GM23338 (cell line): ENCODE results near the gene WEE2. TPM values are rescaled to one million over a fixed set of nuclear protein-coding genes. Genes with fewer than 3 reads are reported as not detected.

Experiments
- ATAC-seq: fragments of 200-7000 bp; cut with Tn5 transposase; 3 replicates; pipeline ENCODE4 v1.9.1; 2020
- DNase-seq: peaks from one replicate; pipeline ENCODE4 v3.0.0-alpha.2; 2015; ENCODE audit warnings: low spot score
- H2AFZ ChIP-seq: fragments of 200-600 bp; sonication (generic); 2 replicates; pipeline ENCODE4 v1.8.0; 2016; ENCODE audit warnings: antibody characterized with exemption, mild to moderate bottlenecking, moderate library complexity
- H3F3A ChIP-seq: fragments of 200-600 bp; sonication (generic); replicated peaks from 2 replicates; pipeline ENCODE4 v1.8.0; 2017; ENCODE audit warnings: antibody characterized with exemption, mixed run types, low read depth
- H3K27ac ChIP-seq: fragments of 200-600 bp; sonication (generic); 2 replicates; pipeline ENCODE4 v1.6.1; 2016; ENCODE audit warnings: low read depth
- H3K27me3 ChIP-seq: fragments of 200-600 bp; sonication (generic); 2 replicates; pipeline ENCODE4 v1.8.0; 2016; ENCODE audit warnings: mild to moderate bottlenecking, mixed run types, moderate library complexity; ENCODE audit not compliant: insufficient read depth
- H3K36me3 ChIP-seq: fragments of 200-600 bp; sonication (generic); 2 replicates; pipeline ENCODE4 v1.8.0; 2016; ENCODE audit warnings: mild to moderate bottlenecking; ENCODE audit not compliant: insufficient read depth
- H3K4me1 ChIP-seq: fragments of 200-600 bp; sonication (generic); 2 replicates; pipeline ENCODE4 v1.8.0; 2016; ENCODE audit warnings: mild to moderate bottlenecking, moderate library complexity; ENCODE audit not compliant: insufficient read depth
- H3K4me2 ChIP-seq: fragments of 200-600 bp; sonication (generic); 2 replicates; pipeline ENCODE4 v1.7.1; 2017; ENCODE audit warnings: mixed run types
- H3K4me3 ChIP-seq: fragments of 200-600 bp; sonication (generic); 2 replicates; pipeline ENCODE4 v1.6.1; 2016; ENCODE audit warnings: mixed run types
- H3K79me2 ChIP-seq: fragments of 200-600 bp; sonication (generic); replicated peaks from 2 replicates; pipeline ENCODE4 v1.8.0; 2017; ENCODE audit warnings: mild to moderate bottlenecking; ENCODE audit not compliant: insufficient read depth
- H3K9me2 ChIP-seq: fragments of 200-600 bp; sonication (generic); 2 replicates; pipeline ENCODE4 v1.8.0; 2017; ENCODE audit not compliant: insufficient read depth
- H4K20me1 ChIP-seq: fragments of 200-600 bp; sonication (generic); replicated peaks from 2 replicates; pipeline ENCODE4 v1.8.0; 2017; ENCODE audit warnings: mild to moderate bottlenecking; ENCODE audit not compliant: insufficient read depth
- H3K27ac Mint-ChIP-seq: 2 replicates; pipeline ENCODE4 v1.8.0; 2020; ENCODE audit warnings: inconsistent platforms, mild to moderate bottlenecking, moderate library complexity, mixed read lengths
- H3K27me3 Mint-ChIP-seq: 3 replicates; pipeline ENCODE4 v1.8.0; 2022; ENCODE audit warnings: low read depth, mild to moderate bottlenecking, moderate library complexity, mixed read lengths, inconsistent platforms; ENCODE audit not compliant: insufficient read depth, poor library complexity
- H3K36me3 Mint-ChIP-seq: 3 replicates; pipeline ENCODE4 v1.8.0; 2021; ENCODE audit warnings: low read depth, mild to moderate bottlenecking, inconsistent platforms, moderate library complexity, mixed read lengths
- H3K4me1 Mint-ChIP-seq: 3 replicates; pipeline ENCODE4 v1.8.0; 2020; ENCODE audit warnings: mild to moderate bottlenecking, inconsistent platforms, mixed read lengths
- H3K4me3 Mint-ChIP-seq: 3 replicates; pipeline ENCODE4 v1.8.0; 2021; ENCODE audit warnings: moderate library complexity, mild to moderate bottlenecking, inconsistent platforms, mixed read lengths
- H3K9me3 Mint-ChIP-seq: 3 replicates; pipeline ENCODE4 v1.8.0; 2020; ENCODE audit warnings: moderate library complexity, mild to moderate bottlenecking, inconsistent platforms, mixed read lengths
- CREB1 ChIP-seq: fragments of 250-450 bp; sonication (Bioruptor Pico); IDR thresholded peaks from 2 replicates; pipeline ENCODE4 v1.5.0; 2020; ENCODE audit warnings: low read depth, mild to moderate bottlenecking, moderate library complexity
- JUNB ChIP-seq: IDR thresholded peaks from one replicate; pipeline ENCODE4 v1.6.1; 2016; ENCODE audit warnings: antibody characterized with exemption; ENCODE audit not compliant: unreplicated experiment
- ZNF114 ChIP-seq: fragments of 250-450 bp; sonication (Bioruptor Pico); IDR thresholded peaks from 2 replicates; pipeline ENCODE4 v1.5.0; 2020; ENCODE audit warnings: mild to moderate bottlenecking, moderate library complexity
- ZNF331 ChIP-seq: fragments of 250-450 bp; sonication (Bioruptor Pico); IDR thresholded peaks from 2 replicates; pipeline ENCODE4 v1.5.0; 2020; ENCODE audit warnings: low read depth, mild to moderate bottlenecking, moderate library complexity
- polyA plus RNA-seq: library from polyadenylated mRNA; unstranded; fragments of >200 nt; fragmentation: Nextera tagmentation; extraction: Ambion mirVana; gene quantifications from 2 replicates; pipeline ENCODE4 v1.2.1, GENCODE V29; 2016
- total RNA-seq: library from RNA; depleted of rRNA; stranded (reverse); fragments of >200 nt; shearing (Covaris generic); gene quantifications from 2 replicates; pipeline ENCODE4 v1.2.3, GENCODE V29; 2014
- TF ChIP-seq, protein P1 (sequence below): fragments of 250-450 bp; sonication (Bioruptor Pico); IDR thresholded peaks from 2 replicates; pipeline ENCODE4 v1.5.0; 2020; ENCODE audit warnings: mild to moderate bottlenecking, moderate library complexity
- TF ChIP-seq, protein P2 (sequence below), 2 experiments: fragments of 200-600 bp in 1 of 2; sonication (generic) in 1 of 2; conservative IDR thresholded peaks; 2 replicates each; pipeline versions ENCODE4 v1.5.1 to v1.6.1; 2016 to 2017; ENCODE audit warnings: antibody characterized with exemption in 2 of 2, low read depth in 2 of 2, mild to moderate bottlenecking in 2 of 2, moderate library complexity in 1 of 2

The WEE2 gene
- total and polyA plus RNA-seq, 2 experiments from 2014 or later: not detected

DNA sequence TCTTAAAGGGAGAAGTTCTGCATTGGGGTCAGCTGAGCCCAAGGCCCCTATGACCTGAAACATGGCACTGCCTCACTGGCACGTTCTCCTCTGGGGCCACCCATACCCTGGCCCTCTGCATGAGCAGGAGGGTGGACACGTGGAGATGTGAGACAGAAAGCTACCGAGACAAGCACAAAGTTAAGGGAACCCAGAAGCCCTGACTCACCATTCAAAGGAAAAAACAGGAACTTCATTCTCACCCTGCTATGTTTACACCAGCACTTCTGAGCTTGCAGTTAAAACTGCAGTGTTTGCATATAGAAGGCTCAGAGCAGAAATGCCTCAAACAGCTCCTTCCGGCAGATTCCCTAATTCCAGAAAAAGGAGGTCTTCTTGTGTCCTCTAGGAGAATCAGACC, 47.9 kb upstream of the WEE2 start (continued):
- TF ChIP-seq, protein P1, sequence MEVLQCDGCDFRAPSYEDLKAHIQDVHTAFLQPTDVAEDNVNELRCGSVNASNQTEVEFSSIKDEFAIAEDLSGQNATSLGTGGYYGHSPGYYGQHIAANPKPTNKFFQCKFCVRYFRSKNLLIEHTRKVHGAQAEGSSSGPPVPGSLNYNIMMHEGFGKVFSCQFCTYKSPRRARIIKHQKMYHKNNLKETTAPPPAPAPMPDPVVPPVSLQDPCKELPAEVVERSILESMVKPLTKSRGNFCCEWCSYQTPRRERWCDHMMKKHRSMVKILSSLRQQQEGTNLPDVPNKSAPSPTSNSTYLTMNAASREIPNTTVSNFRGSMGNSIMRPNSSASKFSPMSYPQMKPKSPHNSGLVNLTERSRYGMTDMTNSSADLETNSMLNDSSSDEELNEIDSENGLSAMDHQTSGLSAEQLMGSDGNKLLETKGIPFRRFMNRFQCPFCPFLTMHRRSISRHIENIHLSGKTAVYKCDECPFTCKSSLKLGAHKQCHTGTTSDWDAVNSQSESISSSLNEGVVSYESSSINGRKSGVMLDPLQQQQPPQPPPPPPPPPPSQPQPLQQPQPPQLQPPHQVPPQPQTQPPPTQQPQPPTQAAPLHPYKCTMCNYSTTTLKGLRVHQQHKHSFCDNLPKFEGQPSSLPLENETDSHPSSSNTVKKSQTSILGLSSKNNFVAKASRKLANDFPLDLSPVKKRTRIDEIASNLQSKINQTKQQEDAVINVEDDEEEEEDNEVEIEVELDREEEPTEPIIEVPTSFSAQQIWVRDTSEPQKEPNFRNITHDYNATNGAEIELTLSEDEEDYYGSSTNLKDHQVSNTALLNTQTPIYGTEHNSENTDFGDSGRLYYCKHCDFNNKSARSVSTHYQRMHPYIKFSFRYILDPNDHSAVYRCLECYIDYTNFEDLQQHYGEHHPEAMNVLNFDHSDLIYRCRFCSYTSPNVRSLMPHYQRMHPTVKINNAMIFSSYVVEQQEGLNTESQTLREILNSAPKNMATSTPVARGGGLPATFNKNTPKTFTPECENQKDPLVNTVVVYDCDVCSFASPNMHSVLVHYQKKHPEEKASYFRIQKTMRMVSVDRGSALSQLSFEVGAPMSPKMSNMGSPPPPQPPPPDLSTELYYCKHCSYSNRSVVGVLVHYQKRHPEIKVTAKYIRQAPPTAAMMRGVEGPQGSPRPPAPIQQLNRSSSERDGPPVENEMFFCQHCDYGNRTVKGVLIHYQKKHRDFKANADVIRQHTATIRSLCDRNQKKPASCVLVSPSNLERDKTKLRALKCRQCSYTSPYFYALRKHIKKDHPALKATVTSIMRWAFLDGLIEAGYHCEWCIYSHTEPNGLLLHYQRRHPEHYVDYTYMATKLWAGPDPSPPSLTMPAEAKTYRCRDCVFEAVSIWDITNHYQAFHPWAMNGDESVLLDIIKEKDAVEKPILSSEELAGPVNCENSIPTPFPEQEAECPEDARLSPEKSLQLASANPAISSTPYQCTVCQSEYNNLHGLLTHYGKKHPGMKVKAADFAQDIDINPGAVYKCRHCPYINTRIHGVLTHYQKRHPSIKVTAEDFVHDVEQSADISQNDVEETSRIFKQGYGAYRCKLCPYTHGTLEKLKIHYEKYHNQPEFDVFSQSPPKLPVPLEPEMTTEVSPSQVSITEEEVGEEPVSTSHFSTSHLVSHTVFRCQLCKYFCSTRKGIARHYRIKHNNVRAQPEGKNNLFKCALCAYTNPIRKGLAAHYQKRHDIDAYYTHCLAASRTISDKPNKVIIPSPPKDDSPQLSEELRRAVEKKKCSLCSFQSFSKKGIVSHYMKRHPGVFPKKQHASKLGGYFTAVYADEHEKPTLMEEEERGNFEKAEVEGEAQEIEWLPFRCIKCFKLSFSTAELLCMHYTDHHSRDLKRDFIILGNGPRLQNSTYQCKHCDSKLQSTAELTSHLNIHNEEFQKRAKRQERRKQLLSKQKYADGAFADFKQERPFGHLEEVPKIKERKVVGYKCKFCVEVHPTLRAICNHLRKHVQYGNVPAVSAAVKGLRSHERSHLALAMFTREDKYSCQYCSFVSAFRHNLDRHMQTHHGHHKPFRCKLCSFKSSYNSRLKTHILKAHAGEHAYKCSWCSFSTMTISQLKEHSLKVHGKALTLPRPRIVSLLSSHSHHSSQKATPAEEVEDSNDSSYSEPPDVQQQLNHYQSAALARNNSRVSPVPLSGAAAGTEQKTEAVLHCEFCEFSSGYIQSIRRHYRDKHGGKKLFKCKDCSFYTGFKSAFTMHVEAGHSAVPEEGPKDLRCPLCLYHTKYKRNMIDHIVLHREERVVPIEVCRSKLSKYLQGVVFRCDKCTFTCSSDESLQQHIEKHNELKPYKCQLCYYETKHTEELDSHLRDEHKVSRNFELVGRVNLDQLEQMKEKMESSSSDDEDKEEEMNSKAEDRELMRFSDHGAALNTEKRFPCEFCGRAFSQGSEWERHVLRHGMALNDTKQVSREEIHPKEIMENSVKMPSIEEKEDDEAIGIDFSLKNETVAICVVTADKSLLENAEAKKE (CRISPR knock-in tag): no peak
- TF ChIP-seq ZNF114 (CRISPR knock-in tag): no peak

DNA sequence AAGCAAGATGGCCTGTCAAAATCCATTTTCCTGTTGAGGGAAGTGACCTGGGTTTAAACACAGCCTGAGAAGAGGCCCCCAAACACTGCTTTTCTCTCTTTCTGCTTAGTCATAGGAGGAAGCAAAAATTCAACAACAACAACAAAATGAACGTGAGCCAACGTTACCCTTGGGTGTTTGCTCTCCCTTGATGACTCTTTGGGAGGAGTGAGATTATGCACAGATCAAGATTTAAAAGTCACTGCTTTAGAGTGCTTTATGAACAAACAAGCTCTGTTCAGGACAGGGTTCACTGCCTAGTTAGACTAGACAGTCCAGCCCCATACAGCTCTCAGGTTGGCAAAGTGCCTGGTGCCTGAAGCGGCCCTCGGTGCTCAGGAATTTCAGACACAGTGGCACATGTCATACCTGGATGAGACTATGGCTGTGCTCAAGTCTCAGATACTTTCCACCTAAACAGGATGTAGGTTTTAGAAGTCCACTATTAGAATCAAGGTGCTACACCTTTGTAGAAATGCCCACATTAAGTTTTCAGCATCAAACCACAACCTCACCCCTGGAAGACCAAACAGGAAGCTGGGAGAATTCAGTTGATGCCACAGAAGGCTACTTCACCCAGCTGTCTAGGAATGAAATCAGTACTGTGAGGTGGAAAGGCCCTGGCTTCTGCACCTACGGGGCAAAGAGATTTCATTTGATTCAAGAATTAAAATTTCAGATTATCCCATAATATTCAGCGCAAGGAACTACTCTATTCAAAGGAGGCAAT, 44.9 kb upstream of the WEE2 start:
- Histone ChIP-seq H3K4me1 (no peaks in the 10 kb centered on the region), H3K4me3 (no peak overlapping the region), H3K36me3 (peaks cover 21% of the 10 kb centered on the region), H4K20me1 (no peaks in the 10 kb centered on the region), H3K9me2 (no peaks in the 10 kb centered on the region), H3K4me2 (no peak overlapping the region), H3K27me3 (no peaks in the 10 kb centered on the region), H3F3A (no peaks in the 10 kb centered on the region), H3K79me2 (no peaks in the 10 kb centered on the region), H3K27ac (no peak overlapping the region), H2AFZ (no peak overlapping the region)
- Mint-ChIP-seq H3K4me1 (no peaks in the 10 kb centered on the region), H3K27ac (peak overlapping the region; percentile 41; the same call in 1 of the 2 replicates), H3K9me3 (no peaks in the 10 kb centered on the region), H3K4me3 (no peak overlapping the region), H3K36me3 (peaks cover 34% of the 10 kb centered on the region), H3K27me3 (peaks cover 7% of the 10 kb centered on the region)
- no peak for DNase-seq
- no peak for ATAC-seq
- TF ChIP-seq JUNB (no peak), CREB1 (no peak), ZNF331 (CRISPR knock-in tag) (no peak)
- TF ChIP-seq, protein P1 (CRISPR knock-in tag): no peak
- TF ChIP-seq, protein P2, sequence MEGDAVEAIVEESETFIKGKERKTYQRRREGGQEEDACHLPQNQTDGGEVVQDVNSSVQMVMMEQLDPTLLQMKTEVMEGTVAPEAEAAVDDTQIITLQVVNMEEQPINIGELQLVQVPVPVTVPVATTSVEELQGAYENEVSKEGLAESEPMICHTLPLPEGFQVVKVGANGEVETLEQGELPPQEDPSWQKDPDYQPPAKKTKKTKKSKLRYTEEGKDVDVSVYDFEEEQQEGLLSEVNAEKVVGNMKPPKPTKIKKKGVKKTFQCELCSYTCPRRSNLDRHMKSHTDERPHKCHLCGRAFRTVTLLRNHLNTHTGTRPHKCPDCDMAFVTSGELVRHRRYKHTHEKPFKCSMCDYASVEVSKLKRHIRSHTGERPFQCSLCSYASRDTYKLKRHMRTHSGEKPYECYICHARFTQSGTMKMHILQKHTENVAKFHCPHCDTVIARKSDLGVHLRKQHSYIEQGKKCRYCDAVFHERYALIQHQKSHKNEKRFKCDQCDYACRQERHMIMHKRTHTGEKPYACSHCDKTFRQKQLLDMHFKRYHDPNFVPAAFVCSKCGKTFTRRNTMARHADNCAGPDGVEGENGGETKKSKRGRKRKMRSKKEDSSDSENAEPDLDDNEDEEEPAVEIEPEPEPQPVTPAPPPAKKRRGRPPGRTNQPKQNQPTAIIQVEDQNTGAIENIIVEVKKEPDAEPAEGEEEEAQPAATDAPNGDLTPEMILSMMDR (conservative IDR thresholded peaks at IDR 0.05; ENCODE audit: low read depth in 2 of 2): no peak
